ENCODE data around the gene SRGAP1. TPM values are rescaled to one million over a fixed set of nuclear protein-coding genes. Genes with fewer than 3 reads are reported as not detected.

Gene SRGAP1
- polyA plus RNA-seq, 1 donor from 2014 or later, result 4.8 TPM

DNA sequence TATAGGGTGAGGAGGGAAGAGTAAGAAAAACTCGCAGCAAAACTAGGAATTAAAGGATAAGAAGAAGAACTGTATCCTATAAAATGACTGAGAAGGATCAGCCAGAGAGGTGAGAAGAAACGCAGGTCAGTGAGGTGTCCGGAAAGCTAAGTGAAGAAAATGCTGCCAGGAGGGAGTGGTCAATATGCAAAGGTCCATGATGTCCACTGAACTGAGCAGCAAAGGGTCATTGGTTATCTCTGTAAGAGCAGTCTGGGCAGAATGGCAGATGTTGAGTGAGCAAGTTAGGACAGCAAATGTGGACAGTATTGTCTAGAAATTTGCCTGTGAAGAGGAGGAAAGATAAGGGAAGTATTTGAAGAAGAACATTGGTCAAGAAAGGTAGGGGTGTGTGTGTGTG, 155.4 kb downstream of the SRGAP1 start:
- H3K9ac ChIP-seq (ENCODE audit: low read length), result no peak overlapping the region
- H3K4me2 ChIP-seq (ENCODE audit: low read length), result no peak overlapping the region
- no peaks in the 10 kb centered on the region for H3K79me2 ChIP-seq (replicated peaks; ENCODE audit: insufficient read depth, low read length)
- H3K9me2 ChIP-seq (ENCODE audit: insufficient read depth, low read length), result no peaks in the 10 kb centered on the region
- no peak overlapping the region for H2AFZ ChIP-seq (ENCODE audit: low read depth, low read length)
- no peaks in the 10 kb centered on the region for H3K9me3 ChIP-seq (ENCODE audit: low read length)
- H3K4me3 ChIP-seq (ENCODE audit: low read length), result no peak overlapping the region
- H3K27me3 ChIP-seq (ENCODE audit: insufficient read depth, low read depth, low read length), result no peaks in the 10 kb centered on the region
- no peaks in the 10 kb centered on the region for H3F3A ChIP-seq (ENCODE audit: insufficient read depth, low read length, poor library complexity, severe bottlenecking)
- no peak for TF ChIP-seq SMC3 (conservative IDR thresholded peaks at IDR 0.05; ENCODE audit: poor library complexity)
- no peak for TF ChIP-seq TAF1 (IDR thresholded peaks at IDR 0.05; ENCODE audit: low read depth)
- no peak for TF ChIP-seq EZH2 (IDR thresholded peaks at IDR 0.05; ENCODE audit: borderline replicate concordance, insufficient read depth, low read length, poor library complexity, severe bottlenecking)
- no peak for TF ChIP-seq EP300 (conservative IDR thresholded peaks at IDR 0.05; ENCODE audit: poor library complexity, severe bottlenecking)
- no peak for TF ChIP-seq MXI1 (conservative IDR thresholded peaks at IDR 0.05; ENCODE audit: poor library complexity, severe bottlenecking)
- no peak for TF ChIP-seq POLR2AphosphoS5 (IDR thresholded peaks at IDR 0.05)
- TF ChIP-seq REST (IDR thresholded peaks at IDR 0.05; ENCODE audit: borderline replicate concordance), result no peak
- TF ChIP-seq, protein P1, sequence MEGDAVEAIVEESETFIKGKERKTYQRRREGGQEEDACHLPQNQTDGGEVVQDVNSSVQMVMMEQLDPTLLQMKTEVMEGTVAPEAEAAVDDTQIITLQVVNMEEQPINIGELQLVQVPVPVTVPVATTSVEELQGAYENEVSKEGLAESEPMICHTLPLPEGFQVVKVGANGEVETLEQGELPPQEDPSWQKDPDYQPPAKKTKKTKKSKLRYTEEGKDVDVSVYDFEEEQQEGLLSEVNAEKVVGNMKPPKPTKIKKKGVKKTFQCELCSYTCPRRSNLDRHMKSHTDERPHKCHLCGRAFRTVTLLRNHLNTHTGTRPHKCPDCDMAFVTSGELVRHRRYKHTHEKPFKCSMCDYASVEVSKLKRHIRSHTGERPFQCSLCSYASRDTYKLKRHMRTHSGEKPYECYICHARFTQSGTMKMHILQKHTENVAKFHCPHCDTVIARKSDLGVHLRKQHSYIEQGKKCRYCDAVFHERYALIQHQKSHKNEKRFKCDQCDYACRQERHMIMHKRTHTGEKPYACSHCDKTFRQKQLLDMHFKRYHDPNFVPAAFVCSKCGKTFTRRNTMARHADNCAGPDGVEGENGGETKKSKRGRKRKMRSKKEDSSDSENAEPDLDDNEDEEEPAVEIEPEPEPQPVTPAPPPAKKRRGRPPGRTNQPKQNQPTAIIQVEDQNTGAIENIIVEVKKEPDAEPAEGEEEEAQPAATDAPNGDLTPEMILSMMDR (IDR thresholded peaks at IDR 0.05; ENCODE audit: poor library complexity, severe bottlenecking), result no peak
- no peak for TF ChIP-seq RAD21 (conservative IDR thresholded peaks at IDR 0.05)
- no peaks in the 10 kb centered on the region for H4K20me1 ChIP-seq (ENCODE audit: insufficient read depth)
- H3K36me3 ChIP-seq (ENCODE audit: insufficient read depth, low read length), result no peaks in the 10 kb centered on the region
- H3K27ac ChIP-seq (ENCODE audit: low read length), result no peak overlapping the region

DNA sequence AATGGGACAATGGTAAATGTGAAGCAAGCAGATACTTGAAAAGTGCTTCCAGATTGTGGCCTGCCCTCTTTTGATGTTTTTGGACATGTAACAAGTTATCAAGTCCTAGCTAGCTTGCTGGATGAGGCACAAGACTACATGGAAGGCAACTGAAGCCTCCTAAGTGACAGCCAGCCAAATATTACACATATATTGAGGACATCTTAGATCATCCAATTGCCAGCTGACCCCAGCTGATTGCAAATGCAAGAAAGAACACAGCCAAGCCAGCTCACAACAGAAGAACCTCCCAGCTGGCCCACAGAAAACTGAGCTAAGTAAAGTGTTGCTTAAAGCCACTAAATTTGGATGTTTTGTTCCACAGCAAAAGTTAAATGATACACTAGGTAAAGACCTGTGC, 156.9 kb downstream of the SRGAP1 start:
- Histone ChIP-seq H3K9ac (ENCODE audit: low read length) (no peak overlapping the region), H3K36me3 (ENCODE audit: insufficient read depth, low read length) (no peaks in the 10 kb centered on the region), H2AFZ (ENCODE audit: low read depth, low read length) (no peak overlapping the region), H3K27ac (ENCODE audit: low read length) (no peak overlapping the region), H3K4me2 (ENCODE audit: low read length) (no peak overlapping the region), H3K9me2 (ENCODE audit: insufficient read depth, low read length) (no peaks in the 10 kb centered on the region), H3K27me3 (ENCODE audit: insufficient read depth, low read depth, low read length) (no peaks in the 10 kb centered on the region), H4K20me1 (ENCODE audit: insufficient read depth) (no peaks in the 10 kb centered on the region), H3F3A (ENCODE audit: insufficient read depth, low read length, poor library complexity, severe bottlenecking) (no peaks in the 10 kb centered on the region), H3K9me3 (ENCODE audit: low read length) (no peaks in the 10 kb centered on the region), H3K4me3 (ENCODE audit: low read length) (no peak overlapping the region), H3K79me2 (replicated peaks; ENCODE audit: insufficient read depth, low read length) (no peaks in the 10 kb centered on the region)
- TF ChIP-seq, protein P1 (IDR thresholded peaks at IDR 0.05; ENCODE audit: poor library complexity, severe bottlenecking), result no peak
- no peak for TF ChIP-seq EP300 (conservative IDR thresholded peaks at IDR 0.05; ENCODE audit: poor library complexity, severe bottlenecking)
- no peak for TF ChIP-seq SMC3 (conservative IDR thresholded peaks at IDR 0.05; ENCODE audit: poor library complexity)
- TF ChIP-seq EZH2 (IDR thresholded peaks at IDR 0.05; ENCODE audit: borderline replicate concordance, insufficient read depth, low read length, poor library complexity, severe bottlenecking), result no peak
- TF ChIP-seq RAD21 (conservative IDR thresholded peaks at IDR 0.05), result no peak
- no peak for TF ChIP-seq TAF1 (IDR thresholded peaks at IDR 0.05; ENCODE audit: low read depth)

All from neural cell (in vitro differentiated cells).